Midbrain (tissue), 1 donor: Measurements from ENCODE around the gene EIF1B.

Experiments used
- DNase-seq: peaks from one replicate; lab custom pipeline; 2025; lab: John Stamatoyannopoulos, UW

EIF1B gene

GRCh38 chr3:40308725-40309417 is 636 bp upstream of the EIF1B start:
- DNase-seq = no peak

GRCh38 chr3:40309925-40310695 is 603 bp downstream of the EIF1B start:
- DNase-seq = peak; percentile 49

GRCh38 chr3:40310705-40311104 is 1.2 kb downstream of the EIF1B start:
- DNase-seq = peak; percentile 10

GRCh38 chr3:40312661-40313226 is 3.2 kb downstream of the EIF1B start:
- DNase-seq = no peak

- DNase-seq = peak; percentile 8
These were observed 4.7 kb downstream of the EIF1B start for GRCh38 chr3:40313975-40314860.

GRCh38 chr3:40317061-40317855 is 7.8 kb downstream of the EIF1B start:
- peak; percentile 75 for DNase-seq

GRCh38 chr3:40321818-40322217 is 12.3 kb downstream of the EIF1B start:
- DNase-seq = no peak

- DNase-seq = no peak
These were observed 14.4 kb downstream of the EIF1B start for GRCh38 chr3:40323946-40324345.

GRCh38 chr3:40324621-40325020 is 15.1 kb downstream of the EIF1B start:
- no peak for DNase-seq

- DNase-seq = no peak
These were observed 16.0 kb downstream of the EIF1B start for GRCh38 chr3:40325465-40325864.

- DNase-seq = no peak
These were observed 18.9 kb downstream of the EIF1B start for GRCh38 chr3:40328374-40328773.

- DNase-seq = no peak
These were observed 19.6 kb downstream of the EIF1B start for GRCh38 chr3:40329071-40329470.

GRCh38 chr3:40332684-40333083 is 23.2 kb downstream of the EIF1B start:
- no peak for DNase-seq

- no peak for DNase-seq
These were observed 23.9 kb downstream of the EIF1B start for GRCh38 chr3:40333416-40333815.

- no peak for DNase-seq
These were observed 24.3 kb downstream of the EIF1B start for GRCh38 chr3:40333852-40334251.

- DNase-seq = no peak
These were observed 26.6 kb downstream of the EIF1B start for GRCh38 chr3:40336101-40336500.

- DNase-seq = no peak
These were observed 27.1 kb downstream of the EIF1B start for GRCh38 chr3:40336511-40337135.

GRCh38 chr3:40337136-40338108 is 27.9 kb downstream of the EIF1B start:
- no peak for DNase-seq

GRCh38 chr3:40339871-40340270 is 30.4 kb downstream of the EIF1B start:
- no peak for DNase-seq
